HepG2 (cell line): Measurements from ENCODE around the gene ZNF625. TPM values are rescaled to one million over a fixed set of nuclear protein-coding genes. Genes with fewer than 3 reads are reported as not detected.
A peak's percentile ranks its signal among the peaks of the same experiment; 100 is the strongest.

Experiments
- FOXK1 ChIP-seq: sonication (generic); formaldehyde crosslinking; IDR thresholded peaks from 2 replicates; pipeline ENCODE4 v1.4.0; 2020; ENCODE audit warnings: low read depth, missing genetic modification reagents, borderline replicate concordance
- HNF1B ChIP-seq: sonication (generic); formaldehyde crosslinking; IDR thresholded peaks from 2 replicates; pipeline ENCODE4 v1.5.1; 2020; ENCODE audit warnings: mild to moderate bottlenecking, moderate library complexity, missing genetic modification reagents
- KDM5B ChIP-seq: sonication (generic); formaldehyde crosslinking; IDR thresholded peaks from 2 replicates; pipeline ENCODE4 v1.4.0; 2020; ENCODE audit warnings: missing genetic modification reagents, mild to moderate bottlenecking, borderline replicate concordance
- ZBTB39 ChIP-seq: sonication (generic); formaldehyde crosslinking; IDR thresholded peaks from 2 replicates; pipeline ENCODE4 v1.5.0; 2020; ENCODE audit warnings: missing genetic modification reagents
- ZBTB40 ChIP-seq, 2 experiments: fragments of 450-650 bp in 1 of 2; sonication (generic) in 1 of 2; formaldehyde crosslinking in 1 of 2; IDR thresholded peaks; 2 replicates each; pipeline versions ENCODE4 v1.6.1 to v1.8.0; 2016 to 2022; ENCODE audit warnings: antibody characterized with exemption in 1 of 2, mild to moderate bottlenecking in 1 of 2, missing genetic modification reagents in 1 of 2
- ZNF18 ChIP-seq: sonication (generic); formaldehyde crosslinking; IDR thresholded peaks from 2 replicates; pipeline ENCODE4 v1.8.0; 2022; ENCODE audit warnings: mild to moderate bottlenecking, missing genetic modification reagents; ENCODE audit not compliant: insufficient replicate concordance
- ZNF543 ChIP-seq: sonication (generic); formaldehyde crosslinking; IDR thresholded peaks from 2 replicates; pipeline ENCODE4 v1.4.0; 2020; ENCODE audit warnings: mild to moderate bottlenecking, missing genetic modification reagents
- ZNF547 ChIP-seq: sonication (generic); formaldehyde crosslinking; IDR thresholded peaks from 2 replicates; pipeline ENCODE4 v1.5.1; 2020; ENCODE audit warnings: mild to moderate bottlenecking, missing genetic modification reagents
- ZNF589 ChIP-seq: sonication (generic); formaldehyde crosslinking; conservative IDR thresholded peaks from 2 replicates; pipeline ENCODE4 v1.8.0; 2022; ENCODE audit warnings: mild to moderate bottlenecking, moderate library complexity, missing genetic modification reagents
- polyA plus RNA-seq, 8 experiments: library from polyadenylated mRNA; depleted of rRNA in 3 of 8; stranded (reverse) in 7 of 8; unstranded in 1 of 8; fragments of >200 nt; fragmentation: Illumina TruSeq in 4 of 8; extraction: Trizol in 4 of 8; gene quantifications; 2 replicates each; pipeline versions ENCODE4 v1.2.1 to v1.2.3, GENCODE V29; 2011 to 2016; ENCODE audit warnings: low read depth in 4 of 8, missing spikeins in 1 of 8, mixed read lengths in 1 of 8; ENCODE audit not compliant: insufficient read depth in 1 of 8
- total RNA-seq, 5 experiments: library from RNA; depleted of rRNA; stranded (reverse); fragments of >200 nt; fragmentation: Illumina TruSeq; extraction: Trizol; gene quantifications; 2 replicates each; pipeline ENCODE4 v1.2.3, GENCODE V29; 2016; ENCODE audit warnings: low read depth in 1 of 5
- TF ChIP-seq, protein P1 (sequence below): sonication (generic); formaldehyde crosslinking; IDR thresholded peaks from 2 replicates; pipeline ENCODE4 v1.4.0; 2020; ENCODE audit warnings: missing genetic modification reagents

The ZNF625 gene
- total and polyA plus RNA-seq, 2 of the 13 experiments (the other 11 are each of a cell fraction or from before 2014, with no cell fraction given) = 1.7 to 12.2 TPM

DNA sequence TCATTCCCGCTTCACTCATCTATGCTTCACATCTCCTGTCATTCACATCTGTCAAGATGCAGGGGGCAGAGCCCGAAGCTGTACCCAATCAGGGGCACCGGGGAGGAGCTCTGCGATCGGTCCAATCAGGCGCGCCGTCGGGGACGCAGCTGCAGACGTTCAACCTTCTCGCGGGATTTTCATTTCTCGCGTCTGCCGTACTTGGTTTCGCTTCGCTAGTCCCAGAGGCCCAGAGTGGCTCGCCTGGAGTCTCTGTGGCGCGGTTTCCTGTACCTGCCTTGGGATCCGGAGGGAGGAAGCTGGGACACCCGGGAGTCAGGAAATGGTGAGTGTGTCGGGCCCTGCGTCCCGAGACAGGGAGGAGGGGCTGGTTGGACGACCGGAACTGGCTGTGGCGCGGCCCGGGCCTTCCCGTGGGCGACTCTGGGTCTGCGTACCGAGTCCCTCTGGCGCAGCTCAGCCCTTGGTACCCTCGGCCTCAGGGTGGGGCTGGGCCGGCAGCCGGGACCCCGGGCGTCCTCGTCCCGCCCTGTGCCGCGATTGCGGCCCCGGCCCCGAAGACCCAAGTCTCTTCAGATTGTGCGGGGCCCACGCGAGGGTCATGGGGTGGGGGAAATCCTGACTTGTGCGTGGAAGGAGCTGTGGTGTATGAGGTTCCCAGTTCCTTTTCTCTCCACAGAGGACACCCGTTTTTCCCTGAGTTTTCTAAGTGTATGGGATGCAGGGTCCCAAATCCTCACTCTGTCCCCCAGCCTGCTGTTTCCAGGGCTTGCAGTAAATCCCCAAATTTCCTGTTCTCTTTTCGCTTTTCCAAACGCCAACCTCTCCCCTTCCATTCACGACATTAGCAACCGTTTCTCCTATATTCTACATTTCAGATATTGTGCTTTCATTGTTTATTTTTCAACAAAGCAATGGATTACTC, 6.6 kb upstream of the ZNF625 start, which contains the start of gene ZNF136 (continued):
- TF ChIP-seq ZBTB40 (IDR thresholded peaks at IDR 0.05) = no peak
- peak; percentile 48 for TF ChIP-seq ZBTB40 (CRISPR knock-in tag; IDR thresholded peaks at IDR 0.05)
- TF ChIP-seq ZNF589 = no peak
- peak; percentile 92; the same call in 1 of the 2 replicates for TF ChIP-seq ZNF547 (CRISPR knock-in tag)
- TF ChIP-seq ZNF543 (CRISPR knock-in tag) = no peak
- peak; percentile 56; the same call in 1 of the 2 replicates for TF ChIP-seq HNF1B (CRISPR knock-in tag)
- TF ChIP-seq, protein P1, sequence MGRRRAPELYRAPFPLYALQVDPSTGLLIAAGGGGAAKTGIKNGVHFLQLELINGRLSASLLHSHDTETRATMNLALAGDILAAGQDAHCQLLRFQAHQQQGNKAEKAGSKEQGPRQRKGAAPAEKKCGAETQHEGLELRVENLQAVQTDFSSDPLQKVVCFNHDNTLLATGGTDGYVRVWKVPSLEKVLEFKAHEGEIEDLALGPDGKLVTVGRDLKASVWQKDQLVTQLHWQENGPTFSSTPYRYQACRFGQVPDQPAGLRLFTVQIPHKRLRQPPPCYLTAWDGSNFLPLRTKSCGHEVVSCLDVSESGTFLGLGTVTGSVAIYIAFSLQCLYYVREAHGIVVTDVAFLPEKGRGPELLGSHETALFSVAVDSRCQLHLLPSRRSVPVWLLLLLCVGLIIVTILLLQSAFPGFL (CRISPR knock-in tag) = no peak
- TF ChIP-seq ZBTB39 (CRISPR knock-in tag) = no peak
- peak; percentile 87 for TF ChIP-seq KDM5B
- TF ChIP-seq FOXK1 (CRISPR knock-in tag) = peak; percentile 27; the same call in 1 of the 2 replicates
- TF ChIP-seq ZNF18 (CRISPR knock-in tag) = no peak
